AML-193 (cell line): ENCODE data around the gene SV2A.
A peak's percentile ranks its signal among the peaks of the same experiment; 100 is the strongest.
"Not testable (repeated sequence)": the region's sequence is repeated elsewhere in the genome, so short reads cannot be mapped to it uniquely, and the experiment has no call there.

Experiments
- DNase-seq, 2 experiments: peaks; one replicate each; lab custom pipeline; 2025; lab: John Stamatoyannopoulos, UW

SV2A gene

GRCh38 chr1:149929856-149930255 lies 12.2 kb upstream of the SV2A start:
- DNase-seq: no peak

- peak in 1 of 2 experiments; percentile 32 for DNase-seq
Observed at GRCh38 chr1:149928401-149928724, 10.7 kb upstream of the SV2A start.

GRCh38 chr1:149927563-149928400 lies 10.1 kb upstream of the SV2A start, which contains the start of gene SF3B4:
TSS of gene SF3B4 (minus strand) at chr1:149927803. CDS start at chr1:149927759, 44 bp downstream.
- DNase-seq: peak; percentile 93

- no peak for DNase-seq
Observed at GRCh38 chr1:149927056-149927562, 9.5 kb upstream of the SV2A start.

- DNase-seq: no peak
Observed at GRCh38 chr1:149926296-149926695, 8.7 kb upstream of the SV2A start.

- no peak for DNase-seq
Observed at GRCh38 chr1:149925751-149926150, 8.1 kb upstream of the SV2A start.

GRCh38 chr1:149925345-149925744 lies 7.7 kb upstream of the SV2A start:
- no peak for DNase-seq

- DNase-seq: no peak
Observed at GRCh38 chr1:149923626-149924025, 6.0 kb upstream of the SV2A start.

GRCh38 chr1:149916898-149917252 lies 769 bp downstream of the SV2A start:
- DNase-seq: no peak

GRCh38 chr1:149916193-149916897 lies 1.3 kb downstream of the SV2A start:
- peak in 1 of 2 experiments; percentile 9 for DNase-seq

GRCh38 chr1:149915429-149916192 lies 2.0 kb downstream of the SV2A start:
- DNase-seq: no peak

GRCh38 chr1:149914545-149914944 lies 3.1 kb downstream of the SV2A start:
- DNase-seq: no peak

- DNase-seq: no peak
Observed at GRCh38 chr1:149906570-149907075, 11.0 kb downstream of the SV2A start.

GRCh38 chr1:149903836-149904491 lies 13.7 kb downstream of the SV2A start:
- DNase-seq: no peak

- peak; percentile 75 to 82 for DNase-seq
Observed at GRCh38 chr1:149899460-149900284, 18.0 kb downstream of the SV2A start, which contains the start of gene BOLA1. TSS of gene BOLA1 (plus strand) at chr1:149899568. CDS start at chr1:149900060, 492 bp downstream.

GRCh38 chr1:149896575-149896974 lies 21.1 kb downstream of the SV2A start:
- DNase-seq: no peak

- DNase-seq: no peak
Observed at GRCh38 chr1:149888999-149889289, 28.7 kb downstream of the SV2A start.

- peak; percentile 91 to 94 for DNase-seq
Observed at GRCh38 chr1:149888247-149888998, 29.2 kb downstream of the SV2A start.

GRCh38 chr1:149887456-149888246 lies 30.0 kb downstream of the SV2A start:
- peak; percentile 96 to 97 for DNase-seq

GRCh38 chr1:149887196-149887455 lies 30.5 kb downstream of the SV2A start:
- not testable (repeated sequence) for DNase-seq
